Right forelimb (tissue), 1 donor: ENCODE results near the gene SPRED3.

Experiments used
- DNase-seq: peaks from one replicate; pipeline ENCODE4 v3.0.0-alpha.2; 2018

SPRED3 gene

DNA sequence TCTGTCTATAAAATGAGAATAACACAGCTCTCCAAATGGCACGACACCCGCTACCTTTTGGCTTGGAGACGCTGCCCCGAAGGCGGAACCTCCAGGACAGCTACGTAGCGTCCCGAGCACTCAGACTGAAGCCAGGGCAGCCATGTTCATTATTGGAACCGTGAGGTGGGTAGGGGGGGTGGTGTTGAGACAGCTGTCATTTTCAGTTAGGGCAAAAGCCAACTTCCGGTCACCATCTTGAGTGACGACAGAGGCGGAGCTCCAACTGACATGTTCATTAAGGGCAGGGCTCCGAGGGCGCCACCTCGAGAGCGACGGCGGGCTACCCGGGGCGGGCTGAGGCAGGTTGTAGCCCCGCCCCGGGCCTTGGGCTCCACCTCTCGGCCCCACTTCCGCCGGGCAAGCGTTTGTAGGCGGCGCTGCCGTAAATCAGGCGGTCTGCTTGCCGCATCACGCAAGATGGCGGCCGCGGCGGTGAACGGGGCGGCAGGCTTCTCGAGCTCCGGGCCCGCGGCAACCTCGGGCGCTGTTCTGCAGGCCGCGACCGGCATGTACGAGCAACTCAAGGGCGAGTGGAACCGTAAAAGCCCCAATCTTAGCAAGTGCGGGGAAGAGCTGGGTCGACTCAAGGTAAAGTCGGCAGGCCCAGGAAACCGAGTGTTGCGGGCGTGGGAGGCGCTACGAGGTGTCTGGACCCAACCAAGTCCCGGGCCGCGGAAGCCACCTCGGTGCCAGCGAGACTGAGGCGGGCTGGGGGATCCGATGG lies 14.0 kb upstream of the SPRED3 start, which contains the start of gene PSMD8:
Gene PSMD8 (plus strand): TSS at position 240 of the 766 bp plus-strand sequence. CDS start 31 bp downstream, at position 271.
- peak; percentile 99 for DNase-seq

DNA sequence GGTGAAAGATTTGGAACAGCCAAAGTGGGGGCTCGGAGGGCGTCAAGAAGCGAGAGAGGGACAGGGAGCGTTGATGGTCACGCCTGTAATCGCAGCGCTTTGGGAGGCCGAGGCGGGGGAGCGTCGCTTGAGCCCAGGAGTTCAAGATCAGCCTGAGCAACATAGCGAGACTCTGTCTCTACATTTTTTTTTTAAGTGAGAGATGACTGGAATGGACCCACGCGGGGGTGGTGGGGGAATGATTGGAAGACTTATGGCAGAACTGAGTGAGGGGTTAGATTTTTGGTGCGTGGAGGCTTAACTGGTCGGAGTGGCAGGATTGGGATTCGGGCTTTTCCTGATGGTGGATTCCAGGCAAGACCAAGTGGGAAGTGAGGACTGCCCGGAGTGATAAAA lies 13.4 kb upstream of the SPRED3 start:
- DNase-seq = no peak

DNA sequence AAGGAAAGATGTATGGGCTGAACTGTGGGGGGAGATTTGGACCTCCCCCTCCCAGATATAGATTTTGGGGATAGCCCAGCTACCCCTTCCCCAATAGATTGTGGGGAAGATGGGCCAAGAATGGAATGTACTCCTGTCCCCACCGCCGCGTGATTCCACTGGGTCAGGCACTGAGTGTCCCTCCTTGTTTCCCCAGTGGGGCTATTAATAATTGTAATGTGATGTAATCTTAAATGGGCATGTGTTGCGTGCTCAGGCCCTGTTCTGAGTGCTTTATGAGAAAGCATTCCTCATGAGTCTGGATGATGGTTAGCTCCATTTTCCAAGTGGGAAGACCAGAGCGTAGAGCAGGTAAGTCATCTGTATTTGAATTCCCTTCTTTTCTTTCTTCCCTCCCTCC lies 12.7 kb upstream of the SPRED3 start:
- DNase-seq = no peak

DNA sequence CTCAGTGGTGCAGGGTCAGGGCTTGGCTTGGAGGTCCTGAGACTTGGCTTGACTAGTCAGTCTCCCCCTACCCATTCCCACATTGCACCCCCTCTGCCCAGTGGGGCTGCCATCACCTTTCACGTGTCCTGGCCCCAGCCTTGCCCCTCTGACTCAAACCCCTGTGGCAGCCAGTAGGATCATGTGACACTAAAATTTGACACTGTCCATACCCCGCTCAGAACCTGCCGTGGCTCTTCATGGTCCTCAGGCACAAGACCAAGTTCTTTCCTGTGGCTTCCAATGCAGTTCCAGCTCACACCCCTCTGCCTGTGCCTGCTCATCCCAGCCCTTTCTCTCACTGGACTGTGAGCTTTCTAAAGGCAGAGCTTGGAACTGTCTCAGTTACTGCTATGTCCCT lies 11.9 kb upstream of the SPRED3 start:
- DNase-seq = no peak

DNA sequence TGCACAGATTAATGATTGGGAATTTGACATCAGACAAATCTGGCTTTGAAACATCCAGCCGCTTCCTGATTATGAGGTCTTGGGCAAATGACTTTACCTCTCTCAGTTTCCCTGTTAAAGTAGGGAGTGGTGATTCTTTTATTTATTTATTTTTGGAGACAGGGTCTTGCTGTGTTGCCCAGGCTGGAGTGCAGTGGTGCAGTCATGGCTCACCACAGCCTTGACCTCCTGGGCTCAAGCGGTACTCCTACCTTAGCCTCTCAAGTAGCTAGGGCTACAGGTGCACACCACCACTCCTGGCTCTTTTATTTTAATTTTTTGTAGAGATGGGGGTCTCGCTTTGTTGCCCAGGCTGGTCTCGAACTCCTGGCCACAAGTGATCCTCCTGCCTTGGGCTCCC lies 11.4 kb upstream of the SPRED3 start:
- DNase-seq = no peak

DNA sequence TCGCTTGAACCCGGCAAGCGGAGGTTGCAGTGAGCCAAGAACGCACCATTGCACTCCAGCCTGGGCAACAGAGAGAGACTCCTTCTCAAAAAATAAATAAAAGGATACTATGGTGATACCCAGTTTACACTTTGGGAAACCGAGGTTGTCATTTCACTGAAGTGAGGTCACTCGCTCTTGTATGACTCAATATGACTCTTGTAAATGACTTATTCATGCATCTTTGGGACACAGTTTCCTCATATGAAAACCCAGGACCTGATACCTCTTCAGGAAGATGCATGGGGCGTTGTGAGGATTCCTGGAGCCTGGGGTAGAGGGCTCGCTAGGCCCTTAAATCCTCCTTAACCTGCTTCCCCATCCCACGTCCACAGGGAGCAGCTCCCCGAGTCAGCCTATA lies 9.6 kb upstream of the SPRED3 start:
- no peak for DNase-seq

DNA sequence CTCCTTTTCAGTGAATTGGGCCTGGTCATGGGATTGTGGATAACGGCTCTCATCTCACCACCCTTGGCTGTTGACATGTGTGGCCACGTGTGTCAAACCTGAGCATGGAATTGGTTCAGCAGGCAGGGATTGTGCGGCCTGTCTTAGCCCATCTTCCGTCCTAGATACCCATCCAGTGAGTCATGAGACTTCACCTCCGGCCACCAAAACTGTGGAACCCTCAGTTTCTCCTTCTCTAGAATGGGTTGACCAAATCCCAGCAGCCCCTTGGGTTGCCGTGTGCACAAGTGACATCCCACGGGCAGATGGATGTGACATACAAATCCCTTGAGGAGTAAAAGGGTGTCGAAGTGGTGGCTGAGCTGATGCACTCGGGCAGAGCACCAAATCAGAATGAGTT lies 7.4 kb upstream of the SPRED3 start:
- DNase-seq = no peak

- no peak for DNase-seq
These were observed 5.3 kb upstream of the SPRED3 start for GRCh38 chr19:38383184-38383583.

DNA sequence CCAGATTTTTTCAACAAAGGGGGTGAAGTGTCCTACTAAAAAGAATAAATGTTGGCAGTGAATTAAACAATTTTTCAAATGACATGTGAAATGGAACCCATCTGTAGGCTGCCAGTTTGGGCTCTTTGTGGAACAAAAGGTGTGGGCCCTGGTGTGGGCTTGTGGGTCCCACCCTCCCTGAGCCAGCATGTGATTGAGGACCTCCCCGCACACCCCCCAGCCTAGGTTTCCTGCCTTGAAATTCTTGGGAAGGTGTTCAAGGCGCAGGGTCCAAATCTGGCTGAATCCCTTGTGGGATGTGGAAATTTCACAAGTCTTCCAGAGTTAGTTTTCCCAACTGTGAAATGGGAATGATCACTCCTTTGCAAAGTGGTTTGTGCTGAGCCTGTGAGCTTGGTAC lies 4.8 kb upstream of the SPRED3 start:
- no peak for DNase-seq

GRCh38 chr19:38384209-38385027 lies 4.1 kb upstream of the SPRED3 start:
- no peak for DNase-seq

DNA sequence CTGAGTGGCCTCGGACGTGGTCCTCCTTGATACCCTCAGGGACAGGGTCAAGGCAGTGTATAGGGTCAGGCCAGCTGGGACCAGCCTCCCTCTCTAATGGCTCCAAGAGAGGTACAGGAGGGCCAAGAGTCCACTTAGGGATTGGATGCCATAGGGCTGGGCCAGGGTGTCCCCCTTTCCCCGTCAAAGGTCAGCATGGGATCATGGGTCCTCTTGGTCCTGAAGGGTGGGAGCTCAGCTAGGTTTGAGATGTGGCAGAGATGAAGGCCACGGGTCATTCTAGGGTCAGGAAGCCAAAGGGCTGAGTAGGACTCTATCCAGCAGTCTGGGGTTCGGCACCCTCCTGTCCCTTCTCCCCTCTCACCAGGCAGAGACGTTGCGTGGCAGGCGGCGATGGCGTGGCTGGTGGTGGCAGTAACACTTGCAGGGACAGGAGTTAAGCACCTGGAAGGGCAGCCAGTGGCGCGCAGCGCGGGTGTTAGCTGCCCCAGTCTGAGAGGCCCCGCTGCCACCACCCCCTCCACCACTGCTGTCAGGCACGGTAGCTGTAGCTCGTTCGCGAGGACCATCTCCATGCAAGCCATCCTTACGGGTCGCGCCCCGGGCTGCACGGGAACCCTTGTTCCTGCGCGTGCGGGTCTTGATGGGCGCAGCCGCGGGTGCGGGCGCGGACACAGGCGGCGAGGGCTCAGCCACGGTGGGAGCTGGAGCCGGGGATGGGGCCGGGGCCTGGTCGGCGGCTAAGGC lies 3.3 kb upstream of the SPRED3 start:
- no peak for DNase-seq

GRCh38 chr19:38385804-38386257 lies 2.7 kb upstream of the SPRED3 start:
- no peak for DNase-seq

- no peak for DNase-seq
These were observed 2.1 kb upstream of the SPRED3 start for GRCh38 chr19:38386300-38386970.

DNA sequence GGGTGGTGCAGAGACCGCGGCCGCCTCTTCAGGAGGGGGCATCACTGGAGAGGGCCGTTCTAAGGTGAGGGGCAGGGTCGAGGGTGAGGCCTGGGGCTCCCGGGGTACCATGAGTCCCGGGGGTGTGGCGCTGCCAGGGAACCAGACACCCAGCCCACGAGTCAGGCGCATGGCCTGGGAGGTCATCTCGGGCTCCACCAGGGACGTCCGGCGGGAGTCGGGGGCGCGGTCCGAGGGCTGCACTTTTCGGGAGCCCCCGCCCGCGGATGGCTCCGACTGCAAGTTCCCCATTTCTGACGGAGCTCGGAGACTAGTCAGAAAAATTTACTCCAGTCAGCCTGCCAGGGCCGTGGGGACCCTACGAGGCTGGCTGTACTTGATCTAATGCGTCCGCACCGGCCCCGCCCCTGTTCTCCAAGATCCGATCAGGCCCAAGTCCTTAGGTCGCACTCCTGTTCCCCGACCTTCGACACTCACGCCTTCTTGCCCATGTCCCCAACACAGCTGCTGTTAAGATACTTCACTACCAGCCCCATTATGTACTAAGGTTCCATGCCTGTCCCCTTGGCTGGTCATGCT lies 1.4 kb upstream of the SPRED3 start:
- no peak for DNase-seq

- peak; percentile 75 for DNase-seq
These were observed 748 bp upstream of the SPRED3 start, which contains the start of gene GGN for GRCh38 chr19:38387550-38388348. Gene GGN (minus strand): TSS chr19:38388034. CDS start chr19:38387261, 773 bp downstream.

DNA sequence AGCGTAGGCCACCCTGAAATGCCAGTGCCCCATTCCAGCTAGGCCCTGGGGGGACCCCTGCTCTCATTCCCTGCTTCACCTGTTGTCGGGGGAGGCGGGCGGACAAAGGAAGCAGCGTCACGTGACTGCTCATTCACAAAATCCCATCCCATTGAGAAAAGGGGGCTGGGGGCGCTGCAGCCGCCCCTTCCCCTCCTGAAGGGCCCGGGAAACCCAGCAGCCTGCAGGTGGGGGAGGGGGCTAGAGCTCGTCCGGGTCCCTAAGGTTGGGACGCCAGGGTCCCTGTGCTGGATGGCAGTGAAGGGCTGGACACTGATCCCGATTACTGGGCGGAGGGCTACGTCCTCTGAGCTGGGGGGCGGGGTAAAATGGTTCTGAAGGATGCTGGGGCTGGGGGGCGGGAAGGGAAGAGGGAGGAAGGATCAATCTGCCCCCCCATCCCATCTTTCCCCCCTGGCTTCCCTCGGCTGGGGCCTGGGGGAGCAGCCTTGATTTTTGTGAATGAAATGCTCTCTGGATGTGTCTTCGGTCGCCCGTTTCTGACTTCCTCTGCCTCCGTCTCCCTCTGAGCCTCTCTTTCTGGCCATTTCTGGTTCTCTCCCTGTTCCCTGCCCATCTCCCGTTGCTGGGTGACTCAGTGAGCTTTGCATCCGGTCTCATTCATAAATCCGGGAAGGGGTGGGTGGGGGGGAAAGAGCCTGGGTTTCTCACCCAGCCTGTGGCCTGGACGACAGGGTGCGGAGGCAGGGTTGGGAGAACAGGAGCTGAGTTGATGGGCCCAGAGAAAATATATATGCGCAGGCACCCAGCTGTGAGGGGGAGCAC lies 816 bp downstream of the SPRED3 start:
- DNase-seq = no peak

GRCh38 chr19:38389957-38390924 lies 1.7 kb downstream of the SPRED3 start:
- no peak for DNase-seq

GRCh38 chr19:38391911-38392464 lies 3.5 kb downstream of the SPRED3 start:
- no peak for DNase-seq
